Activated naive CD4-positive, alpha-beta T cell treated with anti-CD3 and anti-CD28 coated beads, Interleukin-2, amount 50 U/mL, for 24 hours (primary cell): Measurements from ENCODE around the gene CYGB.
A peak's percentile ranks its signal among the peaks of the same experiment; 100 is the strongest.
"Not testable (repeated sequence)": the region's sequence is repeated elsewhere in the genome, so short reads cannot be mapped to it uniquely, and the experiment has no call there.

Experiments used
- H3K27ac Mint-ChIP-seq: one replicate; pipeline ENCODE4 v1.8.0; 2021; ENCODE audit warnings: mild to moderate bottlenecking, mixed read lengths
- H3K27me3 Mint-ChIP-seq: one replicate; pipeline ENCODE4 v1.8.0; 2021; ENCODE audit warnings: mixed read lengths
- H3K36me3 Mint-ChIP-seq: one replicate; pipeline ENCODE4 v1.8.0; 2021; ENCODE audit warnings: mixed read lengths
- H3K4me1 Mint-ChIP-seq: one replicate; pipeline ENCODE4 v1.8.0; 2021; ENCODE audit warnings: mixed read lengths
- H3K4me3 Mint-ChIP-seq: one replicate; pipeline ENCODE4 v1.8.0; 2021; ENCODE audit warnings: mild to moderate bottlenecking, mixed read lengths
- H3K9me3 Mint-ChIP-seq: one replicate; pipeline ENCODE4 v1.8.0; 2021; ENCODE audit warnings: mixed read lengths

CYGB gene

DNA sequence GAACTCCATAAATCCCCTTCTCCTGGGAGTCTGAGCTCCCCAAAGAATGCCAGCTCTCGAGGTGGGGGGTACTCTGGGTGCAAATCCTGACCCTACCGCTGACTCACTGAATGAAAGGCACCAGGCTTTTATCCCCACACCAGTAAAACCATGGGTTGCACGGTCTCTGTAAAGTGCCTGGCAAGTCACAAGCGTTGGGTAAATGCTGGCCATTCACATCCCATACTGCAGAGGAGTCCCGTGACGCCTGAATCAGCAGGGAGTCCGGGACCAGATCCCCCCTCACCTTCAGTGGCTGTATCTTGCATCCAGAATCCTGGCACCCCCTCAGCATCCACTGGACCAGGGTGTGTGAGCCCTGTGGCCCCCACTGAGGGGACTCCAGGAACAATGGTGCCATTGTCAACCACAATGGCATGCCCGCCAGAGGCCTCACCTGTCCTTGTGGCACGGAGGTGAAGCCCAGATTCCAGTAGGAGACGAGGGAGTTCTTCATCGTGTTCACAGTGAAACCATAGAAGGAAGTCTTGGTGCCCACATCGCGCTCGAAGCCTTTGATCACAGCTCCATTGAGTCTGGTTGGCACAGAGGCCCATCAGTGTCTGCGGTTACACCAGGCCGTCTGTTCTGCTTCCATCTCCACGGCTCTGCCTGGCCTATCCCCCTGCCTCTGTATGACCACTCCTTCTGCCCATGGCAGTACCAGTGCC is 34.8 kb upstream of the CYGB start:
- Mint-ChIP-seq H3K4me1 (peaks cover 12% of the 10 kb centered on the region), H3K27ac (no peak overlapping the region), H3K27me3 (no peaks in the 10 kb centered on the region), H3K4me3 (no peak overlapping the region), H3K9me3 (no peaks in the 10 kb centered on the region), H3K36me3 (no peaks in the 10 kb centered on the region)

DNA sequence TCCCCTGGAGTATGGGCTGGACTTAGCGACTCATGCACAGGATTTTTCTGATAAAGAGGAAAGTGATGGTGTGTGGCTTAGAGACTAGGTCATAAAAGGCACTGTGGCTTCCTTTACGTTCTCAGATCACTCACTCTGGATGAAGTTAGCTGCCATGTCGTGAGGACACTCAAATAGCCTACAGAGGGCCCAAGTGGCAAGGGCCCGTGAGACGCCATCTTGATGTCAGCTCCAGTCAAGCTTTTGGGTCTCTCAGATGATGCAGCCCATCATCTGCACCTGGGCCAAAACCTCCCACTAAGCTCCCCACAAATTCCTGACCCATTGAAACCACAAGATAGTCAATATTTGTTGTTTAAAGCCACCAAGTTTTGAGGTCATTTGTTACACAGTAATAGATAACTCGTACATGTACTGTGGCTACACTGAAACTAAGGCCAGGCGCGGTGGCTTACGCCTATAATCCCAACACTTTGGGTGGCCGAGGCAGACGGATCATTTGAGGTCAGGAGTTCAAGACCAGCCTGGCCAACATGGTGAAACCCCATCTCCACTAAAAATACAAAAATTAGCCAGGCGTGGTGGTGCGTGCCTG is 33.5 kb upstream of the CYGB start:
- H3K36me3 Mint-ChIP-seq, result peaks cover 4% of the 10 kb centered on the region

GRCh38 chr17:76570457-76570856 is 32.9 kb upstream of the CYGB start:
- Mint-ChIP-seq H3K4me3 (no peak overlapping the region), H3K27me3 (no peaks in the 10 kb centered on the region), H3K9me3 (no peaks in the 10 kb centered on the region), H3K4me1 (peaks cover 28% of the 10 kb centered on the region), H3K27ac (no peak overlapping the region), H3K36me3 (peaks cover 9% of the 10 kb centered on the region)

More for the DNA sequence above, 33.5 kb upstream of the CYGB start:
- Mint-ChIP-seq H3K27me3 (no peaks in the 10 kb centered on the region), H3K9me3 (no peaks in the 10 kb centered on the region), H3K4me1 (peaks cover 23% of the 10 kb centered on the region), H3K4me3 (no peak overlapping the region), H3K27ac (no peak overlapping the region)

DNA sequence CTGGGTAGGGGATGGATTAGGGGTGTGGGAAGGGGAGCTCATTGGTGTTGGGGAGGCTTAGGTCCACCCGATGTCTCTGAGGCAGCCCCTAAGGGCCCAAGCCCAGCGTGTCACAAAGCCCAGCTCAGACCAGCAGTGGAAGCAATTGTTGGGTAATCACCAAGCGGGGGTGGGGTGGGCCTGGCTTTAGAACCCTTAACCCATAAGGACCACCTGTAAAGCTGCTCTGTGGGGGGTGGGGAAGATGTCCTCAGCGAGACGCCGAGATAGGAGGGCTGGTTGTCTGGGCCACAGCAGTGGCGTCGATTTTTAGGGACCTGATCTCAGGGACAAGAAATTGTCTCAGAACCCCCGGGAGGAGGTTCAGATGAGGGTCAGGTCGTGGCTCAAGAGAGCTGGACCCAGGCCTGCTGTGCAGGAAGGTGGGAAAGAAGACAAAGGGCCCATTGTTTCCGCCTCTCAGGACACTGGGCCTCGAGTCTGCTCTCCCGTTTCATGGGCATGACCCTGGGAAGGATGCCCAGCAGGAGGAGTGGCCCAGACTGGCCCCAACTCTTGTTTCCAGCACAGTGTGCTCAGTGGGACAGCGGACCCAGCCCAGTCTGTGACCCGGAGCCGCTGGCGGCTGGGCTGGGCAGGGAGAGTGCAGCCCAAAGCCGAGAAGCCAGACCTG is 32.2 kb upstream of the CYGB start:
- Mint-ChIP-seq H3K36me3 (peaks cover 13% of the 10 kb centered on the region), H3K9me3 (no peaks in the 10 kb centered on the region), H3K27ac (no peak overlapping the region), H3K4me3 (no peak overlapping the region), H3K4me1 (peaks cover 35% of the 10 kb centered on the region), H3K27me3 (no peaks in the 10 kb centered on the region)

- no peak overlapping the region for H3K27ac Mint-ChIP-seq
- H3K9me3 Mint-ChIP-seq, result no peaks in the 10 kb centered on the region
- no peaks in the 10 kb centered on the region for H3K27me3 Mint-ChIP-seq
- H3K36me3 Mint-ChIP-seq, result peaks cover 13% of the 10 kb centered on the region
- H3K4me3 Mint-ChIP-seq, result no peak overlapping the region
- peaks cover 39% of the 10 kb centered on the region for H3K4me1 Mint-ChIP-seq
Measured at GRCh38 chr17:76568811-76569221, 31.3 kb upstream of the CYGB start.

DNA sequence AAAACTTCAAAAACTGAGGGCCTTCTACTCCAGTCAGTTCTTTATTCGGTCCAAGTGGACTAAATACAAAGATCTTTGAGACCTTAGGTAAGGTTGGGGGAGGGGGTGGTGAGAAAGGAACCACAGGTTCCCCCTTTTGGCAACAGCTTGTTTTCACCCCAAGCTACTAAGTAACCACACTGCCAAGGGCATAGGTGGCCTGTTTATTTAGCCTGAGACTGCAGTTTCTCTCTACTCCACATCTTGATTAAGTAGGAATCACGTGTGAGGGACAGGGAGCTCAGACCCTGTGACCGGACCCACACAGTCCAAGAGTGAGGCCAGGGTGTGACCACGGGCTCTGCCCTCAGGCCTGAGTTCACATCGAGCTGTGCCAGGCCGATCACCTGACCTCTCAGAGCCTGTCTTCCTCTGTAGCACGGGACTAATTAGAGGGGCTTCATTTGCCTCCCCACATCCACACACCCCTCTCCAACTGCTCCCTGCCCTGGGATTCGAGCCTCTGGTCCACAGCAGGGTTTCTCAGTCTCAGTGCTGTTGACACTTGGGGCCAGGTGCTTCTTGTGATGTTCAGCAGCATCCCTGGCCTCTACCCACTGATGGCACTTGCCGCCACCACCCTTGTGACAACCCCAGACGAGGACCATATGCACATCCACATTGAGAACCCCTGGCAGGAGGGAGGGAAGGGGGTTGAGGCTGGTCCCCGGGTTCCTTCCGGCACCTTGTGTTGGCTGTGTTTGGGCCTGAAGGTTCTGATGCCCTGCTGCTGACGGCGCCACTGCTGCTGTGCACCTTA is 30.3 kb upstream of the CYGB start:
- peaks cover 41% of the 10 kb centered on the region for H3K4me1 Mint-ChIP-seq
- H3K36me3 Mint-ChIP-seq, result peaks cover 15% of the 10 kb centered on the region
- no peak overlapping the region for H3K4me3 Mint-ChIP-seq
- no peaks in the 10 kb centered on the region for H3K9me3 Mint-ChIP-seq
- no peaks in the 10 kb centered on the region for H3K27me3 Mint-ChIP-seq
- peak overlapping the region; percentile 59 for H3K27ac Mint-ChIP-seq

DNA sequence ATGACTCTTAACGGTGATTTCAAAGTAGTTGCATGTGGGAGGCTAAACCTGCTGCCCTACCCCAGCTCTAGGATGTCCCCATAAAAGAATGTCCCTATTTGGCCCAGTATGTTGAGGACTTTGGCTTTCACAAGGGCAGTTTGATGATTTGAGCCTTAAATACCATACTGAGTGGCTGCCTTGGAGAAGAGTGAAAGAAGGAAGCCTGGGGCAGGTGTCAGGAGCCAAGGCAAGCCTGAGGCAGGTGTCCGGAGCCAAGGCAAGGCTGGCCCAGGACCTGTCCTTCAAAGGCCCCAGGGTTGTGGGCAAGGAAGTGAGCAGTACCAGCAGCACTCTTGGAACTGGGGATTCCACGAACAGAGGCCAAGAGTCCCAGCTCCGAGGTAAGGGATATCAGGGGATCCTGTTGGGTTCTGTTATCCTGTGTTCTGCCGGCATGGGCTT is 29.5 kb upstream of the CYGB start:
- Mint-ChIP-seq H3K9me3 (no peaks in the 10 kb centered on the region), H3K27ac (no peak overlapping the region), H3K4me3 (no peak overlapping the region), H3K4me1 (peaks cover 45% of the 10 kb centered on the region), H3K27me3 (no peaks in the 10 kb centered on the region), H3K36me3 (peaks cover 16% of the 10 kb centered on the region)

DNA sequence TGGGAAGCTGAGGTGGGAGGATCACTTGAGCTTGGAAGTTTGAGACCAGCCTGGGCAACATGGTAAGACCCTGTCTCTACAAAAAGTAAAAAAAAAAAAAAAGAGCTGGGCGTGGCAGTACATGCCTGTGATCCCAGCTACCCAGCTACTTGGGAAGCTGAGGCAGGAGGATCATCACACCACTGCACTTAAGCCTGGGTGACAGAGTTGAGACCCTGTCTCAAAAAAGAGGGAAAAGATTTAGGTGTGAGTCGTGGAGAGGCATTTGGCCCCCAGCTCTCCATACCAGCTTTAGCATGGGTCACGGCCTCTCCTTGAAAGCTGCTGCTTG is 29.1 kb upstream of the CYGB start:
- Mint-ChIP-seq H3K4me3 (no peak overlapping the region), H3K9me3 (no peaks in the 10 kb centered on the region), H3K4me1 (peaks cover 48% of the 10 kb centered on the region), H3K27me3 (no peaks in the 10 kb centered on the region), H3K27ac (no peak overlapping the region), H3K36me3 (peaks cover 19% of the 10 kb centered on the region)

- Mint-ChIP-seq H3K36me3 (peaks cover 19% of the 10 kb centered on the region), H3K4me1 (peaks cover 54% of the 10 kb centered on the region), H3K27ac (peak overlapping the region; percentile 84), H3K4me3 (peak overlapping the region; percentile 71), H3K9me3 (no peaks in the 10 kb centered on the region), H3K27me3 (no peaks in the 10 kb centered on the region)
Measured at GRCh38 chr17:76565728-76566612, 28.5 kb upstream of the CYGB start.

- Mint-ChIP-seq H3K27ac (peak overlapping the region; percentile 84), H3K36me3 (peaks cover 20% of the 10 kb centered on the region), H3K4me1 (peaks cover 62% of the 10 kb centered on the region), H3K4me3 (peak overlapping the region; percentile 71)
- H3K9me3 Mint-ChIP-seq, H3K27me3 Mint-ChIP-seq: not testable (repeated sequence)
Measured at GRCh38 chr17:76564991-76565727, 27.6 kb upstream of the CYGB start.

- H3K4me3 Mint-ChIP-seq, result peak overlapping the region; percentile 49
Measured at GRCh38 chr17:76563359-76563758, 25.9 kb upstream of the CYGB start.

DNA sequence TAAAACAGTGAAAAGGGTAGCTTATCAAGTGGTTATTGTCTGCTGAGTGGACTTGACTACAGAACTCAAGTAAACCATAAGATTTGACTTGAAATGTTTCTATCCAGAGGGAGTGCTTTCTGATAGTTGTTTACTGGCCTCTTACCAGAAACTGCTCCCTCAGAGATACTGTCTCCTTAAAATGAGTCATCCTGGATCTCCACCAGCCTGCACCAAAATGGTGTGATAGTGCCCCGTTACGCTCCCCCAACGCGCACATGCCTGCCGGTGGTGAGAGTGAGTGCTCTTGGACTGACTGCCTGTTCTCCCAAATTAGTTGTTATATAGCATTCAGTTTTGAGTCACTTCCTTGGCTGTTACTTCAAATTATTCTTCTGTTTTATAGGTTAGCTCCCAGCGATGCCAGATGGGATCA is 25.2 kb upstream of the CYGB start:
- peak overlapping the region; percentile 49 for H3K4me3 Mint-ChIP-seq
- no peak overlapping the region for H3K27ac Mint-ChIP-seq
- H3K4me1 Mint-ChIP-seq, result peaks cover 60% of the 10 kb centered on the region

More at GRCh38 chr17:76563359-76563758, 25.9 kb upstream of the CYGB start:
- Mint-ChIP-seq H3K4me1 (peaks cover 67% of the 10 kb centered on the region), H3K36me3 (peaks cover 29% of the 10 kb centered on the region)
- H3K9me3 Mint-ChIP-seq, H3K27ac Mint-ChIP-seq, H3K27me3 Mint-ChIP-seq: not testable (repeated sequence)

GRCh38 chr17:76561799-76562268 is 24.3 kb upstream of the CYGB start:
- Mint-ChIP-seq H3K9me3 (no peaks in the 10 kb centered on the region), H3K27me3 (no peaks in the 10 kb centered on the region), H3K4me1 (peaks cover 59% of the 10 kb centered on the region), H3K36me3 (peaks cover 37% of the 10 kb centered on the region), H3K4me3 (peak overlapping the region; percentile 100), H3K27ac (peak overlapping the region; percentile 71)

More for the DNA sequence above, 25.2 kb upstream of the CYGB start:
- Mint-ChIP-seq H3K36me3 (peaks cover 33% of the 10 kb centered on the region), H3K9me3 (no peaks in the 10 kb centered on the region), H3K27me3 (no peaks in the 10 kb centered on the region)

DNA sequence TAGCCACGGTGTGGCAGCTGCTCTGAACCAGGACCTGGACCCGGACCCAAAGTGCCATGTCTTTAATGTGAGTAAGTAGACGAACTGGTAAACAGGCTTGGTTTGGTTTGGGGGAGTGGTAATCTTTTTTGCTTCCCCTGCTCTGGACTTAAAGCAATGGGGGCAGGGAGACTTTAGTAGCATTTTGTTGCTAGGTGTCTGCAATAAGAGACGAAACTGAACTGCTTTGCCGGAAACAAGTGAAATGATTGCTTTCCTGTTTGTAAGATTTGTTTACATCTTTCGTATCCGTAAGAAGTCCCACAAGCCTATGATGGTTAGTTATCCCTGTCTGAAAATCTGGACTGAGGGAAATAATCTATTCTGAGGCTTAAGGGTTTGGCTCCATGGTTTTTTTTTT is 23.8 kb upstream of the CYGB start:
- peaks cover 57% of the 10 kb centered on the region for H3K4me1 Mint-ChIP-seq
- H3K9me3 Mint-ChIP-seq, result no peaks in the 10 kb centered on the region
- peak overlapping the region; percentile 71 for H3K27ac Mint-ChIP-seq
- H3K4me3 Mint-ChIP-seq, result peak overlapping the region; percentile 100
- H3K36me3 Mint-ChIP-seq, result peaks cover 37% of the 10 kb centered on the region
- H3K27me3 Mint-ChIP-seq, result no peaks in the 10 kb centered on the region
